ENCODE data around the gene SNX9.

Gene SNX9

GRCh38 chr6:157911278-157911677 lies 88.2 kb downstream of the SNX9 start:
- TF ChIP-seq, protein P1, sequence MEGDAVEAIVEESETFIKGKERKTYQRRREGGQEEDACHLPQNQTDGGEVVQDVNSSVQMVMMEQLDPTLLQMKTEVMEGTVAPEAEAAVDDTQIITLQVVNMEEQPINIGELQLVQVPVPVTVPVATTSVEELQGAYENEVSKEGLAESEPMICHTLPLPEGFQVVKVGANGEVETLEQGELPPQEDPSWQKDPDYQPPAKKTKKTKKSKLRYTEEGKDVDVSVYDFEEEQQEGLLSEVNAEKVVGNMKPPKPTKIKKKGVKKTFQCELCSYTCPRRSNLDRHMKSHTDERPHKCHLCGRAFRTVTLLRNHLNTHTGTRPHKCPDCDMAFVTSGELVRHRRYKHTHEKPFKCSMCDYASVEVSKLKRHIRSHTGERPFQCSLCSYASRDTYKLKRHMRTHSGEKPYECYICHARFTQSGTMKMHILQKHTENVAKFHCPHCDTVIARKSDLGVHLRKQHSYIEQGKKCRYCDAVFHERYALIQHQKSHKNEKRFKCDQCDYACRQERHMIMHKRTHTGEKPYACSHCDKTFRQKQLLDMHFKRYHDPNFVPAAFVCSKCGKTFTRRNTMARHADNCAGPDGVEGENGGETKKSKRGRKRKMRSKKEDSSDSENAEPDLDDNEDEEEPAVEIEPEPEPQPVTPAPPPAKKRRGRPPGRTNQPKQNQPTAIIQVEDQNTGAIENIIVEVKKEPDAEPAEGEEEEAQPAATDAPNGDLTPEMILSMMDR (IDR thresholded peaks at IDR 0.05; ENCODE audit: insufficient read depth, missing control alignments), result no peak
- DNase-seq (ENCODE audit: insufficient read length, low spot score) (no peak), FAIRE-seq (no peak)

- TF ChIP-seq, protein P1 (IDR thresholded peaks at IDR 0.05; ENCODE audit: insufficient read depth, missing control alignments), result no peak
- FAIRE-seq, result no peak
Measured at GRCh38 chr6:157911786-157912185, 88.7 kb downstream of the SNX9 start.

DNA sequence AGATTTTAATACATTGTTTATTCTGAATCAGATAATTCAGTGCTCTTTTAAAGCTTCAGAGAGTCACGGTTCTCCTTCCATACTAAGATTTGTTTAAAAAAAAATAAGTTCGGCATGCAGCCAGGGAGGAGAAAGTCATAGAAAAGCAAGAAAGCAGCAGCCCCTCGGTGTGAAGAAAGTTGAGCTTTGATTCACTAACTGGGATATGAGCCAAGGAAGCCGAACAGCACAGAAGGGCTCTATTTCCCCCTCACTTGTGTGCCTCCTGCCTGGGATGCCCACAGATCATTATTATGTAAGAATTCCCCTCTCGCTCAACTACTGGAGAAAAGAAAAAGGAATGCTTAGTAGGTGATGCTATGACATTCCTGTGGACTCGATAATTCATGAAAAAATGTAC lies 89.3 kb downstream of the SNX9 start:
- TF ChIP-seq, protein P1 (IDR thresholded peaks at IDR 0.05; ENCODE audit: insufficient read depth, missing control alignments), result no peak

More at GRCh38 chr6:157911786-157912185, 88.7 kb downstream of the SNX9 start:
- no peak for DNase-seq (ENCODE audit: insufficient read length, low spot score)

GRCh38 chr6:157921685-157922367 lies 98.8 kb downstream of the SNX9 start:
- DNase-seq (ENCODE audit: insufficient read length, low spot score), result no peak
- TF ChIP-seq, protein P1 (IDR thresholded peaks at IDR 0.05; ENCODE audit: insufficient read depth, missing control alignments), result no peak
- no peak for FAIRE-seq

More for the DNA sequence above, 89.3 kb downstream of the SNX9 start:
- no peak for FAIRE-seq
- no peak for DNase-seq (ENCODE audit: insufficient read length, low spot score)

- TF ChIP-seq, protein P1 (IDR thresholded peaks at IDR 0.05; ENCODE audit: insufficient read depth, missing control alignments), result no peak
- no peak for FAIRE-seq
- DNase-seq (ENCODE audit: insufficient read length, low spot score), result no peak
Measured at GRCh38 chr6:157925771-157926170, 102.7 kb downstream of the SNX9 start.

- FAIRE-seq, result no peak
- no peak for DNase-seq (ENCODE audit: insufficient read length, low spot score)
- TF ChIP-seq, protein P1 (IDR thresholded peaks at IDR 0.05; ENCODE audit: insufficient read depth, missing control alignments), result no peak
Measured at GRCh38 chr6:157927011-157927410, 104.0 kb downstream of the SNX9 start.

- FAIRE-seq (no peak), DNase-seq (ENCODE audit: insufficient read length, low spot score) (no peak)
- TF ChIP-seq, protein P1 (IDR thresholded peaks at IDR 0.05; ENCODE audit: insufficient read depth, missing control alignments), result no peak
Measured at GRCh38 chr6:157928428-157928827, 105.4 kb downstream of the SNX9 start.
